K562 (cell line): Measurements from ENCODE around the gene CCNL2. TPM values are rescaled to one million over a fixed set of nuclear protein-coding genes. Genes with fewer than 3 reads are reported as not detected.
A peak's percentile ranks its signal among the peaks of the same experiment; 100 is the strongest.

Experiments used
- BACH1 ChIP-seq: fragments of 200-800 bp; sonication (Bioruptor generic); IDR thresholded peaks from 2 replicates; pipeline ENCODE4 v1.6.1; 2016; ENCODE audit warnings: missing genetic modification characterization, missing compliant biosample characterization
- CBFA2T2 ChIP-seq: fragments of 450-650 bp; conservative IDR thresholded peaks from 2 replicates; pipeline ENCODE4 v1.6.1; 2017; ENCODE audit warnings: mild to moderate bottlenecking
- CCNT2 ChIP-seq: IDR thresholded peaks from 2 replicates; pipeline ENCODE4 v1.6.1; 2011; ENCODE audit warnings: borderline replicate concordance, low read depth, mild to moderate bottlenecking, moderate library complexity, mixed read lengths, low read length; ENCODE audit not compliant: insufficient read length; ENCODE audit errors: extremely low read depth
- CTBP1 ChIP-seq: fragments of 450-650 bp; IDR thresholded peaks from 2 replicates; pipeline ENCODE4 v1.6.1; 2016; ENCODE audit warnings: borderline replicate concordance
- CXXC5 ChIP-seq: fragments of 250-450 bp; sonication (Bioruptor Pico); IDR thresholded peaks from 2 replicates; pipeline ENCODE4 v1.8.0; 2022; ENCODE audit warnings: inconsistent platforms, mild to moderate bottlenecking, moderate library complexity
- HDAC1 ChIP-seq, 2 experiments: fragments of 450-650 bp; IDR thresholded peaks; 2 replicates each; pipeline ENCODE4 v1.6.1; 2016 to 2017; ENCODE audit warnings: inconsistent platforms in 1 of 2, mild to moderate bottlenecking in 1 of 2, moderate library complexity in 1 of 2
- HDGF ChIP-seq: fragments of 450-650 bp; IDR thresholded peaks from 2 replicates; pipeline ENCODE4 v1.6.1; 2016
- KLF13 ChIP-seq: fragments of 450-650 bp; IDR thresholded peaks from 2 replicates; pipeline ENCODE4 v1.6.1; 2016; ENCODE audit warnings: missing genetic modification characterization, low read depth, mild to moderate bottlenecking, missing compliant biosample characterization, moderate library complexity, borderline replicate concordance
- LEF1 ChIP-seq: fragments of 450-650 bp; IDR thresholded peaks from 2 replicates; pipeline ENCODE4 v1.6.1; 2016; ENCODE audit warnings: mild to moderate bottlenecking
- MXI1 ChIP-seq: IDR thresholded peaks from 2 replicates; pipeline ENCODE4 v1.6.1; 2011; ENCODE audit warnings: low read depth, mild to moderate bottlenecking, improper control_type of control experiment, low read length
- PHF20 ChIP-seq: fragments of 450-650 bp; IDR thresholded peaks from 2 replicates; pipeline ENCODE4 v1.6.1; 2018; ENCODE audit not compliant: partially characterized antibody
- RBM22 ChIP-seq: fragments of 200-400 bp; formaldehyde crosslinking; IDR thresholded peaks from 2 replicates; pipeline ENCODE4 v1.6.1; 2018; ENCODE audit warnings: low read length, low read depth; ENCODE audit not compliant: poor library complexity, severe bottlenecking
- SRSF9 ChIP-seq: fragments of 200-400 bp; formaldehyde crosslinking; IDR thresholded peaks from 2 replicates; pipeline ENCODE4 v1.6.1; 2017; ENCODE audit warnings: low read depth, low read length, borderline replicate concordance
- TCFL5 ChIP-seq: fragments of 250-450 bp; sonication (Bioruptor Pico); conservative IDR thresholded peaks from 2 replicates; pipeline ENCODE4 v1.6.1; 2021; ENCODE audit warnings: mild to moderate bottlenecking, moderate library complexity, matching md5 sums
- TRIM24 ChIP-seq, 2 experiments: fragments of 450-650 bp; IDR thresholded peaks; 2 replicates each; pipeline ENCODE4 v1.6.1; 2016
- ZBTB7A ChIP-seq: IDR thresholded peaks from 2 replicates; pipeline ENCODE4 v1.6.1; 2011; ENCODE audit warnings: low read depth, mild to moderate bottlenecking, low read length, moderate library complexity, borderline replicate concordance; ENCODE audit not compliant: control insufficient read depth
- ZNF589 ChIP-seq: fragments of 200-800 bp; sonication (Bioruptor generic); IDR thresholded peaks from 2 replicates; pipeline ENCODE4 v1.6.1; 2016; ENCODE audit warnings: low read depth, missing genetic modification characterization, missing compliant biosample characterization
- ZNF592 ChIP-seq: fragments of 450-650 bp; IDR thresholded peaks from 2 replicates; pipeline ENCODE4 v1.6.1; 2017; ENCODE audit warnings: antibody characterized with exemption, mild to moderate bottlenecking
- ZNF695 ChIP-seq: fragments of 450-650 bp; formaldehyde crosslinking; IDR thresholded peaks from 2 replicates; pipeline ENCODE4 v1.4.0; 2020; ENCODE audit warnings: mild to moderate bottlenecking, moderate library complexity
- ZNF717 ChIP-seq: fragments of 250-450 bp; sonication (Bioruptor Pico); IDR thresholded peaks from 2 replicates; pipeline ENCODE4 v1.5.0; 2021
- polyA plus RNA-seq, 8 experiments: library from polyadenylated mRNA; depleted of rRNA in 4 of 8; stranded (reverse) in 5 of 8; unstranded in 3 of 8; fragments of >200 nt; fragmentation: Nextera tagmentation in 2 of 8; fragmentation: Illumina TruSeq in 1 of 8; extraction: Ambion mirVana in 2 of 8; extraction: Trizol in 1 of 8; gene quantifications; 2 replicates each; pipeline versions ENCODE4 v1.2.1 to v1.2.3, GENCODE V29; 2011 to 2014; ENCODE audit warnings: inconsistent platforms in 1 of 8, missing spikeins in 1 of 8
- total RNA-seq, 7 experiments: library from RNA; depleted of rRNA in 6 of 7; stranded (reverse); fragments of >200 nt in 6 of 7; fragmentation: Illumina TruSeq in 2 of 7; extraction: Trizol in 2 of 7; gene quantifications; 2 replicates each; pipeline versions ENCODE4 v1.2.1 to v1.2.3, GENCODE V29; 2011 to 2021; ENCODE audit warnings: low replicate concordance in 1 of 7

Gene CCNL2
- total and polyA plus RNA-seq, 9 of the 15 experiments (the other 6 are each of a cell fraction or from before 2014, with no cell fraction given): 2.8 to 287 (median 94.5) TPM

- peak; percentile 44 for TF ChIP-seq PHF20
- no peak for TF ChIP-seq SRSF9
- peak; percentile 74 for TF ChIP-seq CBFA2T2
- TF ChIP-seq ZBTB7A: peak; percentile 91
- peak in 1 of 2 experiments; percentile 47; a peak in 1 of 4 replicates for TF ChIP-seq TRIM24 (IDR thresholded peaks at IDR 0.05)
- TF ChIP-seq MXI1: no peak
- peak; percentile 66; the same call in 1 of the 2 replicates for TF ChIP-seq KLF13 (tag)
- TF ChIP-seq RBM22: peak; percentile 36
- TF ChIP-seq CTBP1: peak; percentile 56; the same call in 1 of the 2 replicates
- TF ChIP-seq HDGF: peak; percentile 29; the same call in 1 of the 2 replicates
- no peak for TF ChIP-seq ZNF717 (CRISPR knock-in tag)
- no peak for TF ChIP-seq BACH1 (tag)
- 0 out of 2 replicates have a peak, but pooled peaks have one; percentile 38 for TF ChIP-seq ZNF589 (CRISPR knock-in tag)
- TF ChIP-seq CCNT2: peak; percentile 44
- peak; percentile 79 for TF ChIP-seq LEF1
- 0 out of 4 replicates have a peak, but pooled peaks of 1 of the 2 experiments have one; percentile 40 for TF ChIP-seq HDAC1 (IDR thresholded peaks at IDR 0.05)
- no peak for TF ChIP-seq ZNF695
- peak; percentile 58 for TF ChIP-seq CXXC5
- TF ChIP-seq ZNF592: peak; percentile 78
- no peak for TF ChIP-seq TCFL5 (CRISPR knock-in tag)
Observed at GRCh38 chr1:1358433-1359271, 40.5 kb downstream of the CCNL2 start, which contains the start of gene MXRA8 (continued).
